Measurements from ENCODE around the gene CXorf65. TPM values are rescaled to one million over a fixed set of nuclear protein-coding genes. Genes with fewer than 3 reads are reported as not detected.

CXorf65 gene
- total RNA-seq, 3 donors from 2014 or later (not counting 1 experiment from before 2014, with no cell fraction given): 55.8 to 117 (median 92.8) TPM

DNA sequence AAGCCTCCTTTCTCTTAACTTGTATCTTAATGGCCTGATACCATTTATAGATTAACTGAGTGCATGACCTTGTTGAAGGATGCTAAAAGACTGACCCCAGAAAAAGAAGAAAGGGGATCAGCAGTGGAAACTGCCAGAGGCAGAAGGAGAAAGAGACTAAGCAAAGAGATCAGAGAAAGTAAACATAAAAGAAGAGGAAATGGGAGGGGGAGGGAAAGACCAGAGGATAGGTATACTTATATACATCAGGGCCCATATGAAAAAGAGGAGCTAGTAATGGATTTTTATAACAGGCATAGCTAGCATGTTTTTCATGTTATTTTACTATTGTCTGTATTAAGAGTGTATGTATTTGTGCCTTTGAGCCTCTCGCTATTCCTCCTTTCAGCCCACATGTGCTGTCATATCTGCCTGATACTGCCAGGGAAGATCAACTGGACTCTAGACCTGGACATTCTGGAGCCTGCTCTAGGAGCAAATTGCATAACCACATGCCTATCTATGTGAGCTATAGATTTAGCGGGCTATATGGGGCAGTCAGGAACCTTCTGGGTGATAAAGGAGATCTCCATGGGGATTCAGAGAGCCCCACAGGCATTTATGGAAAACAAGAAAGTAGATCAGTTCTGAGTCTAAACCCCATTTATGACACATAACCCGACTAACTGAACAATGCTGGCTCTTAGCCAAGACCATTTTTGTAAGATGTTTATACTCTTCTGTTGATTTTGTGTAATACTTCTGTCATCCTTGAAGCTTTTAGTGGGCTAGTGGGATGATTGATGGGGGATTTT lies 25.0 kb downstream of the CXorf65 start:
- Histone ChIP-seq H3K27ac (ENCODE audit: low read length) (no peak overlapping the region), H3K4me1 (ENCODE audit: control insufficient read depth, insufficient read depth, low read length) (no peaks in the 10 kb centered on the region), H3K36me3 (ENCODE audit: control insufficient read depth, insufficient read depth, low read length) (no peaks in the 10 kb centered on the region), H3K4me3 (ENCODE audit: low read length) (no peak overlapping the region), H3K27me3 (ENCODE audit: control insufficient read depth, insufficient read depth, low read length) (no peaks in the 10 kb centered on the region), H3K9me3 (ENCODE audit: control insufficient read depth, insufficient read depth, low read length) (no peaks in the 10 kb centered on the region)
- Mint-ChIP-seq H3K27me3 (ENCODE audit: low read depth in 2 of 2) (no peaks in the 10 kb centered on the region), H3K4me3 (no peak overlapping the region), H3K36me3 (no peaks in the 10 kb centered on the region), H3K4me1 (no peaks in the 10 kb centered on the region), H3K9me3 (no peaks in the 10 kb centered on the region), H3K27ac (no peak overlapping the region)
- 60% methylated on average over 1 of the region's 3 CpGs for WGBS (ENCODE audit: insufficient coverage)
- TF ChIP-seq, protein P1, sequence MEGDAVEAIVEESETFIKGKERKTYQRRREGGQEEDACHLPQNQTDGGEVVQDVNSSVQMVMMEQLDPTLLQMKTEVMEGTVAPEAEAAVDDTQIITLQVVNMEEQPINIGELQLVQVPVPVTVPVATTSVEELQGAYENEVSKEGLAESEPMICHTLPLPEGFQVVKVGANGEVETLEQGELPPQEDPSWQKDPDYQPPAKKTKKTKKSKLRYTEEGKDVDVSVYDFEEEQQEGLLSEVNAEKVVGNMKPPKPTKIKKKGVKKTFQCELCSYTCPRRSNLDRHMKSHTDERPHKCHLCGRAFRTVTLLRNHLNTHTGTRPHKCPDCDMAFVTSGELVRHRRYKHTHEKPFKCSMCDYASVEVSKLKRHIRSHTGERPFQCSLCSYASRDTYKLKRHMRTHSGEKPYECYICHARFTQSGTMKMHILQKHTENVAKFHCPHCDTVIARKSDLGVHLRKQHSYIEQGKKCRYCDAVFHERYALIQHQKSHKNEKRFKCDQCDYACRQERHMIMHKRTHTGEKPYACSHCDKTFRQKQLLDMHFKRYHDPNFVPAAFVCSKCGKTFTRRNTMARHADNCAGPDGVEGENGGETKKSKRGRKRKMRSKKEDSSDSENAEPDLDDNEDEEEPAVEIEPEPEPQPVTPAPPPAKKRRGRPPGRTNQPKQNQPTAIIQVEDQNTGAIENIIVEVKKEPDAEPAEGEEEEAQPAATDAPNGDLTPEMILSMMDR (IDR thresholded peaks at IDR 0.05): no peak
- intact Hi-C loops (cut with micrococcal nuclease): no loop called here
- ATAC-seq (no peak), DNase-seq (no peak)

DNA sequence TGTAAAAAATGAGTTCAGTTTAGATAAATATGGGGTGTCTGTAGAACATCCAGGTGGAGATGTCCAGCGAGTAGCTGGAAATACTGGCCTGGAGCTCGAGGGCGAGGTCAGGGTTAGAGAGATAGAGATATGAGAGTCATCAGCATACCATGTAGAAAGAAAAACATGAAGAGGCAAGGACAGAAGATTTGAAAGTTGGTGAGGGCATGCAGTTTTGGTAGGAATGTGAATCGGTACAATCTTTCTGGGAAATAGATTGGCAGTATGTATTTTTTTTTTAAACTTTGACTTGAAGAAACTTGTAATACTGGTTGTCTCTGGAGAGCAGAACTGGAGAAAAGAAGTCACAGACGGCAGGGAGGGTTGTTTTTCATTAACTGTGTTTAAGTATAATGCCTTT lies 36.0 kb downstream of the CXorf65 start:
- Histone ChIP-seq H3K27me3 (ENCODE audit: control insufficient read depth, insufficient read depth, low read length) (no peaks in the 10 kb centered on the region), H3K9me3 (ENCODE audit: control insufficient read depth, insufficient read depth, low read length) (no peaks in the 10 kb centered on the region), H3K36me3 (ENCODE audit: control insufficient read depth, insufficient read depth, low read length) (no peaks in the 10 kb centered on the region), H3K27ac (ENCODE audit: low read length) (no peak overlapping the region), H3K4me3 (ENCODE audit: low read length) (no peak overlapping the region), H3K4me1 (ENCODE audit: control insufficient read depth, insufficient read depth, low read length) (peaks cover 9% of the 10 kb centered on the region)
- WGBS (ENCODE audit: insufficient coverage): 98% methylated on average over 4 of the region's 5 CpGs
- Mint-ChIP-seq H3K27ac (no peak overlapping the region), H3K27me3 (ENCODE audit: low read depth in 2 of 2) (peaks cover 3 to 7% of the 10 kb centered on the region in 2 donors), H3K36me3 (no peaks in the 10 kb centered on the region), H3K4me1 (peaks cover 11 to 13% of the 10 kb centered on the region in 2 donors), H3K4me3 (no peak overlapping the region), H3K9me3 (no peaks in the 10 kb centered on the region)
- DNase-seq: no peak
- TF ChIP-seq, protein P1 (IDR thresholded peaks at IDR 0.05): no peak
- intact Hi-C loops (cut with micrococcal nuclease): no loop called here
- ATAC-seq: no peak

GRCh38 chrX:71068044-71068918 lies 38.3 kb downstream of the CXorf65 start, which contains the start of gene SNX12:
Gene SNX12 (minus strand): TSS chrX:71068334. CDS start chrX:71068306, 28 bp downstream.
- Histone ChIP-seq H3K36me3 (ENCODE audit: control insufficient read depth, insufficient read depth, low read length) (no peaks in the 10 kb centered on the region), H3K27ac (ENCODE audit: low read length) (peak within 1 kb of the TSS; percentile 95), H3K27me3 (ENCODE audit: control insufficient read depth, insufficient read depth, low read length) (no peaks in the 10 kb centered on the region), H3K4me3 (ENCODE audit: low read length) (peak within 1 kb of the TSS; percentile 85), H3K9me3 (ENCODE audit: control insufficient read depth, insufficient read depth, low read length) (no peaks in the 10 kb centered on the region), H3K4me1 (ENCODE audit: control insufficient read depth, insufficient read depth, low read length) (peaks cover 9% of the 10 kb centered on the region)
- Mint-ChIP-seq H3K4me1 (peaks cover 11 to 21% of the 10 kb centered on the region in 2 donors), H3K36me3 (no peaks in the 10 kb centered on the region), H3K9me3 (no peaks in the 10 kb centered on the region), H3K4me3 (peak within 1 kb of the TSS; percentile 96), H3K27me3 (ENCODE audit: low read depth in 2 of 2) (no peaks in the 10 kb centered on the region), H3K27ac (peak within 1 kb of the TSS; percentile 88 to 97)
- TF ChIP-seq, protein P1 (IDR thresholded peaks at IDR 0.05): no peak
- DNase-seq (peak; percentile 81 to 93), ATAC-seq (peak; percentile 92 to 99 (median 93))
- under 1% methylated on average over 67 of the region's 73 CpGs for WGBS (ENCODE audit: insufficient coverage)
- intact Hi-C loops (cut with micrococcal nuclease): loop anchor here (1.0 to 5.0 kb wide), 2 partner anchors 28 to 44 kb away; partner anchors contain the start of gene IL2RG
